Activated CD8-positive, alpha-beta memory T cell treated with anti-CD3 and anti-CD28 coated beads for 1 hour (primary cell): ENCODE data around the gene MTA2.
A peak's percentile ranks its signal among the peaks of the same experiment; 100 is the strongest.
"Not testable (repeated sequence)": the region's sequence is repeated elsewhere in the genome, so short reads cannot be mapped to it uniquely, and the experiment has no call there.

ENCODE experiments used
- DNase-seq, 2 donors: peaks; one replicate each; pipeline ENCODE4 v3.0.0-alpha.2; 2020; ENCODE audit warnings: low read depth in 1 of 2; ENCODE audit errors: extremely low read depth in 1 of 2

The MTA2 gene

GRCh38 chr11:62593434-62594044, 8.1 kb downstream of the MTA2 start:
- DNase-seq, result peak in 1 of 2 donors; percentile 64

GRCh38 chr11:62592989-62593421, 8.7 kb downstream of the MTA2 start:
- no peak for DNase-seq

GRCh38 chr11:62592146-62592815, 9.4 kb downstream of the MTA2 start:
- DNase-seq, result no peak

- peak; percentile 85 to 95 for DNase-seq
These were observed 10.1 kb downstream of the MTA2 start, which contains the start of gene TUT1 for GRCh38 chr11:62591448-62592145. TUT1 (minus strand) TSS chr11:62591523; CDS start chr11:62591485, 38 bp downstream.

- DNase-seq, result no peak
These were observed 12.6 kb downstream of the MTA2 start for GRCh38 chr11:62588966-62589637.

- DNase-seq, result not testable (repeated sequence)
These were observed 16.3 kb downstream of the MTA2 start for GRCh38 chr11:62585356-62585755.

GRCh38 chr11:62581735-62582134, 19.9 kb downstream of the MTA2 start:
- not testable (repeated sequence) for DNase-seq

GRCh38 chr11:62580959-62581715, 20.5 kb downstream of the MTA2 start:
- no peak for DNase-seq

GRCh38 chr11:62579252-62579651, 22.4 kb downstream of the MTA2 start:
- no peak for DNase-seq

GRCh38 chr11:62578541-62578940, 23.1 kb downstream of the MTA2 start:
- no peak for DNase-seq

- DNase-seq, result no peak
These were observed 24.5 kb downstream of the MTA2 start for GRCh38 chr11:62577046-62577714.

GRCh38 chr11:62575837-62576236, 25.8 kb downstream of the MTA2 start:
- no peak for DNase-seq

- DNase-seq, result no peak
These were observed 26.5 kb downstream of the MTA2 start for GRCh38 chr11:62575156-62575555.

- DNase-seq, result no peak
These were observed 27.1 kb downstream of the MTA2 start for GRCh38 chr11:62574363-62575071.

GRCh38 chr11:62573592-62574362, 27.9 kb downstream of the MTA2 start, which contains the start of gene EEF1G:
EEF1G (minus strand) TSS chr11:62573891; CDS start chr11:62573842, 49 bp downstream.
- peak; percentile 92 to 95 for DNase-seq

GRCh38 chr11:62573006-62573591, 28.6 kb downstream of the MTA2 start:
- DNase-seq, result no peak

- no peak for DNase-seq
These were observed 29.2 kb downstream of the MTA2 start for GRCh38 chr11:62572431-62572830.

GRCh38 chr11:62571493-62571892, 30.2 kb downstream of the MTA2 start:
- not testable (repeated sequence) for DNase-seq
